Jurkat, Clone E6-1 (cell line): Measurements from ENCODE around the gene MRPL30.
A peak's percentile ranks its signal among the peaks of the same experiment; 100 is the strongest.
"Not testable (repeated sequence)": the region's sequence is repeated elsewhere in the genome, so short reads cannot be mapped to it uniquely, and the experiment has no call there.

Experiments used
- DNase-seq: peaks from one replicate; pipeline ENCODE4 v3.0.0-alpha.2; 2011; ENCODE audit warnings: low read depth, low spot score
- H3K4me3 ChIP-seq: 2 replicates; pipeline ENCODE4 v1.5.1; 2011; ENCODE audit warnings: mild to moderate bottlenecking, low read length, control low read depth, moderate library complexity

Gene MRPL30

DNA sequence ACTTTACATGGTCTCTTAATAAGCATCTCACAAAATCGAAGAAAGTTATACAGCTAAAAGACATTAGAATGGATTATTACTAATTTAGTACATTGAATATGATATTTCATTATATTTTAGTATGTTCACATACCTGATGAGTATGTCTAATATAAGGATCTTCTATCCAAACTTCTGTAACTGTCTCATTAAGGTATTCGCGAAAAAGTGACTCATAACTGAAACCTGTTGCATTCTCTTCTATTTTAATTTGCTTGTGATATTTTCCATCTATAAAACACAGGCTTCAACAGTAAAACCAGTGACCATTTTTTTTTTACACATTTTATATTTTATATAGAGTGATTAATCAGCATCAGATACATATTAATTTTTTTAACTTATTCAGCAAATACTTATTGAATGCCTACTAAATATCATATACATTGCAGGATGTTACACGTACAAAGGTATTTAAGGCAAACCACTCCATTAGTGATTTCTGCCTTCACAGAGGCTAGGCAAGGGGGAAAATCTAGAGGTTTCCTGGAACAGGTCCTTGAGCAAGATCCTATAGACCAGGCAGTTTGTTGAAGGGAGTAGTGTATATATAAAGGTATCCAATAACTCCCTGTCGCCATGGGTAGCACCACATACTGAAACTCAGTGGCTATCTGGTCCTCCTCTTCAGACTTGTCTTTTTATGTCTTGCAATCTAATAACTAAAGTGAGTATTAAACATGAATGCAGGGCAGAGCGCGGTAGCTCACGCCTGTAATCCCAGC lies 9.4 kb upstream of the MRPL30 start:
- H3K4me3 ChIP-seq, result no peak overlapping the region
- no peak for DNase-seq

DNA sequence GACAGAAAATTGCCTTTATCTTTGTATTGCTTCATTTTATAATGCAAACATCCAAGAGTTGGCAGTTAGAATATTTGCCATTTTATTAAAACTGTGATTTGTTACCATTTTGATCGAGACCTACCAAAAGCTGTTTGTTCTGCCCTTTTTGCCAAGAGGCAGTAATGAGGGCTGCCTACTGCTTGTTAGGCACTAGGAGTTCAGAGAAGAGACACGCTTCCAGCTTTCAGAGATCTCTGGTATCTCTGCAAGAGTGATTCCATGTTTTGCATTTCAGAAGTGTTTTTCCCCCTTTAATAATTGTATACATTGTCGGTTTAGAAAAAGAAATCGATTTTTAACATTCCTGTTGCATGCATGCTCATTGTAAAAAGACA lies 628 bp downstream of the MRPL30 start:
- peak; percentile 18 for DNase-seq

DNA sequence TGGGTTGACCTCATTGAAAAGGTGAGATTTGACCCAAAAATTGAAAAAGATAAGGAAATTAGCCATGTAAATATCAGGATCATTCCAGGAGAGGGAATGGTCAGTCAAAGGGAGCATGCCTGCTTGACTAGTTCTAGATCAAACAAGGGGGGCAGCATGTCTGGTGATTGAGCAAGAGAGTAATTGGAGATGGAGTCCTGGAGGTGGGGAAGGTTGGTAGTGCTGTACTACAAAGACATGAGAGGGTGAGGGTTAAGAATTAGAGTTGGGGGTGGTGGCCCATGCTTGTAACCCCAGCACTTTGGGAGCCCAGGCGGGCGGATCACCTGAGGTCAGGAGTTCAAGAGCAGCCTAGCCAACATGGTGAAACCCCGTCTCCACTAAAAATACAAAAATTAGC lies 2.0 kb downstream of the MRPL30 start:
- no peak overlapping the region for H3K4me3 ChIP-seq
- DNase-seq, result no peak

More for the DNA sequence above, 628 bp downstream of the MRPL30 start:
- peak overlapping the region; percentile 80 for H3K4me3 ChIP-seq

DNA sequence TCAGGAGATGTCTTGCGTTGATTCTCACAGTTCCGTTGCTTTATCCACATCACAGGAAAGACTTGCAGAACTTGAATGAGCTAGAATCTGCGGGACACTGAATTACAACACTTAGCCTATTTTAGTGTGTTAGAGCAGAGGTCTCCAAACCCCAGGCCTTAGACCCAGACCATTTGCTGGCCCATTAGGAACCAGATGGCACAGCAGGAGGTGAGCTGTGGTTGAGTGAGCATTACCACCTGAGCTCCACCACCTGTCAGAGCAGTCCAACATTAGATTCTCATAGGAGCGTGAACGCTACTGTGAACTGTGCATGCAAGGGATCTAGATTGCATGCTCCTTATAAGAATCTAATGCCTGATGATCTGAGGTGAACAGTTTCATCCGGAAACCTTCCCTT lies 3.8 kb downstream of the MRPL30 start:
- DNase-seq, result no peak
- H3K4me3 ChIP-seq, result no peak overlapping the region

DNA sequence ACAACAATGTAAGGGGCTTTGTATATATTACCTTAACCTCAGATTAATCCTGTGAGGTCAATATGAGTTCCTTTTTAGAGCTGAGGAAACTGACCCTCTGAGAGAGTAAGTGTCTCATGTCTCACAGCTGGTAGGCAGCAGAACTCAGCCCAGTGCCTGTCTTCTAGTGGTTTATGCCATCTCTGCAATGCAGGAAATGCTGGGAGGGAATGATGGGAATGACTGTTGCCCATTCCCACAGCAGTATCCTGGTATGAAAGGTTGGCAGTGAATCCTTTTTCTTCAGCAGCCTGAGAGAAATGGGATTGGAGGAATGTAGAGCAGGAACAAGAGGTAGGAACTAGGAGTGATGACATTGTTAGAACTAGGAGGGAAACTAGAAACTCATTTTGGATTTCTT lies 6.0 kb downstream of the MRPL30 start:
- DNase-seq, result no peak
- no peak overlapping the region for H3K4me3 ChIP-seq

DNA sequence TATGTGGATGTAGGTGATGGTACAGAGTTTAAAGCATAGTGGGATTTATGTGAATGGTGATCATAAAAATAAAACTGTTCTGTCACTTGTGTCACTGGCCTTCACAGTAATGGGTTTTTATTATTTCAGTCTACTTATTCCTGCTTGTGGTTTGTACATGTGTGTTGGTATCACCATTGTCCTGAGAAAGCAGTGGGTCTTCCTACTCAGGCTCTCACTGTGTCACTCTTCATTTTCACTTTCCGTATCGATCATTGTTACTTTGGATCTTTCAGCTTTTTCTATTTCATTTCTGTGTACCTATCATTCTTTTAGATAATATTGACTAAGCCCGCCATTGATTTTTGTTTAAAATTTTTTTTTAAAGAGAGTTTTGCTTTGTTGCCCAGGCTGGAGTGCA lies 7.4 kb downstream of the MRPL30 start:
- H3K4me3 ChIP-seq, result no peak overlapping the region
- no peak for DNase-seq

DNA sequence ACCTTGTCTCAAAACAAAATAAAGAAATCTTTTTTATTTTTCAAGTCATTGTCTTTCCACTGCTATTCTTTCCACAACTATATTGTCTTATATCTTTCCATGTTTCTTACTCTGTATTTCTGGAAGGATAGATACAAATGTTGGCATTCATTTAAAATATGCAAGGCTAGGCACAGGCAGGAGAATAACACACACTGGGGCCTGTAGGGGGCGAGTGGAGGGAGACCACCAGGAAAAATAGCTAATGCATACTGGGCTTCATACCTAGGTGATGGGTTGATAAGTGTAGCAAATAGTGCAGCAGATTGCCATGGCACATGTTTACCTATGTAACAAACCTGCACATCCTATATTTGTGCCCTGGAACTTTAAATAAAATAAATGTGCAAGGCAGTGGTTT lies 9.6 kb downstream of the MRPL30 start:
- no peak overlapping the region for H3K4me3 ChIP-seq
- DNase-seq, result no peak

DNA sequence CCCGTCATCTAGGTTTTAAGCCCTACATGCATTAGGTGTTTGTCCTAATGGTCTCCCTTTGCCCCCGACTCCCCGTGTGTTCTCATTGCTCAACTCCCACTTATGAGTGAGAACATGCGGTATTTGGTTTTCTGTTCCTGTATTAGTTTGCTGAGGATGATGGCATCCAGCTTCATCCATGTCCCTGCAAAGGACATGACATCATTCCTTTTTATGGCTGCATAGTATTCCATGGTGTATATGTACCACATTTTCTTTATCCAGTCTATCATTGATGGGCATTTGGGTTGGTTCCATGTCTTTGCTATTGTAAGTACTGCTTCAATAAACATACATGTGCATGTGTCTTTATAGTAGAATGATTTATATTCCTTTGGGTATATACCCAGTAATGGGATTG lies 11.4 kb downstream of the MRPL30 start:
- H3K4me3 ChIP-seq, DNase-seq: not testable (repeated sequence)

DNA sequence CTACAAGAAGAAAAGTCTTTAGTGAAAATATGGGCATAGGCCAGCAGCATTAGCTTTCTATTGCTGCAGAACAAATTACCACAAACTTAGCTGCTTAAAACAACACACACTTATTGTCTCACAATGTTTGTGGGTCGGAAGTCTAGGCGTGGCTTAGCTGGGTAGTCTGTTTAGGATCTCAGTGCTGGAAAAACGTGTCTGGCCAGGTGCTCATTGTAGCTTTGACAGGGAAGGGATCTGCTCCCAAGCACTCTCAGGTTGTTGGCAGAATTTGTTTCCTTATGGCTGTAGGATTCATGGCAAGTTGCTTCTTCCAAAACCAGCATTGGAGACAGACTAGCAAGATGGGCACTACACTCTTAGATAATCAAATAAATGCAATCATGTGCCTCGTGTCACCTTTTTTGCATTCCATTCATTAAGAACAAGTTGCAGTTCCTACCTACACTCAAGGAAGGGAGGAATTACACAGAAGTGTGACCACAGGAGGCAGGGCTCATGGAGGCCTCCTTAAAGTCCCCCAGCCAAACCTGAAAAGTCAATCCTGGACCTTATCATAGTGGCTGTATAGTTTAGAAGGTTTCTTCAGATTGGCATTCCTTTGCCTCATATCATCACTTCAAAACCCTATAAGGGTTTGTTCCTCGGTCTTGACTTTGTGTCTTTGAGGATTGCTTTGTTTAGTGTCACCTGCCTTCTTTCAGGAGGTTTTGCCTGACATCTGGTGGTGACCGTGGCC lies 17.3 kb downstream of the MRPL30 start:
- no peak for DNase-seq
- no peak overlapping the region for H3K4me3 ChIP-seq

DNA sequence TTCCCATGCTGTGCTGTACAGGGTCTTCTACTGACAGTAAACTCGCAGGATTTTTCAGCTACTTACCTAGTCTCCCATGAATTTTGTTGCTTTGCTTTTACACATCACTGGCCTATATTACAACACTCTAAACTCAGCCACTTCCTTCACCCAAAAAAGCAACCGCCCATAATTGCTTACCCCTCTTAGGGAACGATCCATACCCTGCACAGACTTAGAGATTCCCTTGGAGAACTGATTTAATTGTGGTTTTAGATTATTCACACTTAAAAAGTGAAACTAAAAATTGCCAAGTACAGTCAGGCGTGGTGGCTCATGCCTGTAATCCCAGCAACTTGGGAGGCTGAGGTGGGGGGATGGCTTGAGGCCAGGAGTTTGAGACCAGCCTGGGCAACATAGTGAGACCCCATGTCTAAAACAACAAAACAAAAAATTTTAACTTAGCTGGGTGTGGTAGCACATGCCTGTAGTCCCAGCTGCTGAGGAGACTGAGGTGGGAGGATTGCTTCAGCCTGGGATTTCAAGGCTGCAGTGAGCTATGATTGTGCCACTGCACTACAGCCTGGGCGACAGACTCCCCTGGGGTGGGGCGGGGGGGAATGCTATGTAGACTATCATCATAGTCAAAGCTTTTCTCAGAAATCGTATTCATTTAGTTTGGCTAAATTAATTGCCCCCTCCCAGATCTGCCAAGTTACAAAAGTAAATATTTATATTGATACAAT lies 19.3 kb downstream of the MRPL30 start:
- DNase-seq, result no peak
- H3K4me3 ChIP-seq, result no peak overlapping the region

DNA sequence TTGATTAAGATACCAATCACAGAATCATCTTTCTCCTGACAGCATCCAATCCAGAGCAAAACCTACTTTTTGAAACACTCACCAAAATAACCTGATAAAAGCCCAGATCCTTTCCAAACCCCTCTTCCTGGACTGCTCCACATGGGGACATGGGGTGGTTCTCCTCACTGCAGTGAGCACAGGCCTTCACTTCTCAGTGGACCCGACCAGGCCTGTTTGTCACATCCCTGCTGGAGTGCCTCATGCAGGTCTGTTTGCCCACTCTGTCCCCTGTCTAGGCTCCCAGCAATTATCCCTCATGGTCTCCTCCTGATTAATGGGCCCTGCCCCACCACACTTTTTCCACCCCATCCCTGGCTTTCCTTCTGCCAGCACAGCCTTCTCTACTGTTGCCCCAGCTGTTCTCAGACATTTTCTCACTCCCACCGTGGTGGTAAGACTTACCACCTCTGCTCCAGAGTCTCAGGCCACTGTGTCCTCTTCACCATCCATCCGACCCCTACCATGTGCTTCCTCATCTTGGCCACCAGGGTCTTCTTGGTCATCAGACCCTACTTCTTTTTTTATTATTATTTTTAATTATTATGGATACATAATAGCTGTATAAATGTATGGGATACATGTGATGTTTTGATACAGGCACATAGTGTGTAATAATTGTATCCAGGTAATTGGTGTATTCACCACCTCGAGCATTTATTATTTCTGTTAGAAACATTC lies 21.1 kb downstream of the MRPL30 start:
- no peak overlapping the region for H3K4me3 ChIP-seq
- no peak for DNase-seq

DNA sequence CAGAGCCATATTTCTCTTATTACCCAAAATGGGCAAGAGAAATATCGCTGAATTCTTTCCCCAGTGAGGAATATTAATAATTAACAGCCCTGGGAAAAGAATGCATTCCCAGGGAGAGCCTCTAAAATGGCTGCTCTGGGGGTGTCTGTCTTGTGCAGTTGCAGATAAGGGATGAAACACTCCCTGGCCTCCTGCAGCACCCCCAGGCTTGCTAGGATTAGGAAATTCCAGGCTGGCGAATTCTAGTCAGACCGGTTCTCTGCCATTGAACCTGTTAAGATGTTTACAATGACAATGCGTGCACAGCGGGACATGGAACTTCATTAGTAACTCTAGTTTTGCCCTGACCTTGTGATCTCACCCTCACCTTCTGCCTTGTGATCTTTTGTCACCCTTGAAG lies 24.5 kb downstream of the MRPL30 start:
- no peak for DNase-seq
- H3K4me3 ChIP-seq, result no peak overlapping the region

DNA sequence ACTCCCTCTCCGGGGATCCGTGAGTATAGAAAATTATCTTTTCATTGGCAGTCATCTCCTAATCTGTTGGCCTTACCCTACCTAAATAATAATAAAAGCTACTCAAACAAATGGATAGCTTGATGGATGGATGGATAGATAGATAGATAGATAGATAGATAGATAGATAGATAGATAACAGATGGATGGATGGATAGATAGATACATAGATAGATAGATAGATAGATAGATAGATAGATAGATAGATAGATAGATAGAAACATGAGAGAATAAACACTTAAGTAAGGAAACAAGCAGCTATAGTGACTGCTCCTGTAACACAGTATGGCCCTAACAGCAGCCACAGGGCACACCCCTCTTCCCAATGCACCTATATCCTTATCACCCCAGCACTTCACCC lies 35.1 kb downstream of the MRPL30 start:
- no peak for DNase-seq
- H3K4me3 ChIP-seq, result no peak overlapping the region

DNA sequence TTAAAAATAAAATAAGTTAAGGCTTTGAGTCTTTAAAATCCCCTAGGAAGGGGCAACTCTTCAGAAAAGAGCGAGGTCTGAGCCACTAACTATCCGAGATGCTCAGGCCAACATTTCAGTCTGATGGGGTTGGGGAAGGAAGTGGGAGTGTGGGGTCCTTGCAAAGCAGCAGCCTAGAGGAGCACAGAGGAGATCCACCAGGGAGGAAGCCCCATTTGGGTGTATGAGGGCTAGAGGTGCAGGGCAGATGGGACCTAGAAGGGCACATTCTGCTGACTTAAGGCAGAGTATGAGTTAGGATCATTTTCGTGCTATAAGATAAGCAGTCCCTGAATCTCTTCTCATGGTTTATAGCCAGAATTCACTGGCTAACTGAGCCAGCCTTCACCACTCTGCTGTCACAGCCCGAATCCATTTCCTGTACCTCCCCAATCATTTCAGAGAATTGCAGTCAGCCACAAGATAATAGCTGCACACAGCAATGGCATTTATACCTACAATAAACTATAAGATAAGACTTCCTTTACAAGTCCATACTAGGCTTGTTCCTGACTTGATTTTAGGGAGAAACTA lies 37.0 kb downstream of the MRPL30 start:
- no peak for DNase-seq
- no peak overlapping the region for H3K4me3 ChIP-seq

DNA sequence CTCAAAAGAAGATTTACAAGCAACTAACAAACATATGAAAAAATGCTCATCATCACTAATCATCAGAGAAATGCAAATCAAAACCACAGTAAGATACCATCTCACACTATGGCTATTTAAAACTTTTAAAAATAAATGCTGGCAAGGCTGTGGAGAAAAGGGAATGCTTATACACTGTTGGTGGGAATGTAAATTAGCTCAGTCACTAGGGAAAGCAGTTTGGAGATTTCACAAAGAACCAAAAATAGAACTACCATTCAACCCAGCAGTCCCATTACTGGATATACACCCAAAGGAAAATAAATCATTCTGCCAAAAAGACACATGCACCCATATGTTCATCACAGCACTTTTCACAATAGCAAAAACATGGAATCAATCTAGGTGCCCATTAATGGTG lies 52.2 kb downstream of the MRPL30 start:
- H3K4me3 ChIP-seq, result not testable (repeated sequence)

DNA sequence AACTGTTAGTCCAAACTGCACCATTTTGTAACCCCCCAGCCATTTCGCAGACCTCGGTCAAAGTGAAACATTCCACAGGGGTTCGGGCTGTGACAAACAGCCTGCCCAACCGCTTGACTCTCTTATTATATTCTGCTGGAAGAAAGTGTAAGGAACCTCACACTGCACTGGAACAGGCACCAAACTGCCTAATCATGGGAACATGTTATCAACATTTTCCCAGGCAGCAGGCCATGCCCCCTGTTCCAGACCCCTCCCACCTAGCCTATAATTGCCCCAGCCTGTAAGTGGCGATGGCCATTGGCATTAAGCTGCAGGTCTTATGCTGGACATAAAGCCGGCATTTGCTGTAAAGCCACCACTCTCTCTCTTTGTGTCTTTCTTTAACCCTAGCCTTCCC lies 57.6 kb downstream of the MRPL30 start:
- no peak for DNase-seq

More for the DNA sequence above, 52.2 kb downstream of the MRPL30 start:
- DNase-seq, result not testable (repeated sequence)

DNA sequence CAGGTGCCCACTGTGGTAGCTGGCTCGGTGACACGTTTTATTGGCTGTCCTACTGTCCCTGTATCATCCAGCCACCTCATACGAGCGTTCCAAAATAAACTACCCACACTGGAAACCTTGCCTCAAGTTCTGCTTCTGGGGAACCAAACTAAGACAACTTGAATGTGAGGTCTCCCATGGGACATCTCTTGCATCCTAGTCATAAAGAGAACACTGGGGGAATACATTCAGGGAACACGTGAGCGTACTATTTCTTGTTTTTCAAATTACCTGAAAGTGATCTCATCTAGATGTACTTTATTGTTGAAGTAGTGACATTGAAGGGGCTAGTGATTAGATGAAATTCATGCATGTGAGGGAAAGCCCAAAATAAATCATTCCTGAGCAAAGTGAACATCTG lies 59.4 kb downstream of the MRPL30 start:
- no peak overlapping the region for H3K4me3 ChIP-seq
- no peak for DNase-seq

More for the DNA sequence above, 57.6 kb downstream of the MRPL30 start:
- H3K4me3 ChIP-seq, result no peak overlapping the region

DNA sequence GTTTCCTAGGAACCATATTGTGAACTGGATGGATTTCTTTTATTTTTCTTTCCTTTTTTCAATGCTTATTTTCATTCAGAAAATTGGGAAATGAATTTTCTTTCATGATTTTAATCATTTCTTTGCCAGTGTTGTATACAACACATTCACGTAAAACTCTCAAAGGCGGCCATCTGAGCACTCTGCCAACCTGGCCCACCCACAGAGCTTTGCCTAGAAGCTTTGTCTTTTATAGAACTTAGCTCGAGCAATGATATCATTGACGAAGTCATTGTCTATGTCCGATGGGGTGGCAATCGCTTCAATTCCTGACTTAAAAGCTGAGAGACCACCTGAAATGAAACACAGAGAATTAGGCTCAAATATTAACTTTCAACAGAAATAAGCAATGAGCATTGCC lies 61.2 kb downstream of the MRPL30 start:
- DNase-seq, result no peak
- no peak overlapping the region for H3K4me3 ChIP-seq
